Hematopoietic multipotent progenitor cell (in vitro differentiated cells): Measurements from ENCODE around the gene FHOD1. TPM values are rescaled to one million over a fixed set of nuclear protein-coding genes. Genes with fewer than 3 reads are reported as not detected.

Experiments used
- DNase-seq, 3 donors: peaks; one replicate each; pipeline ENCODE4 v3.0.0-alpha.2; 2011 to 2015; ENCODE audit warnings: low read depth in 2 of 3, low spot score in 2 of 3
- total RNA-seq: library from RNA; depleted of rRNA; stranded (reverse); fragments of >200 nt; gene quantifications from one replicate; pipeline ENCODE4 v1.2.3, GENCODE V29; 2012

The FHOD1 gene
- total RNA-seq, 1 donor, result 45.8 TPM

DNA sequence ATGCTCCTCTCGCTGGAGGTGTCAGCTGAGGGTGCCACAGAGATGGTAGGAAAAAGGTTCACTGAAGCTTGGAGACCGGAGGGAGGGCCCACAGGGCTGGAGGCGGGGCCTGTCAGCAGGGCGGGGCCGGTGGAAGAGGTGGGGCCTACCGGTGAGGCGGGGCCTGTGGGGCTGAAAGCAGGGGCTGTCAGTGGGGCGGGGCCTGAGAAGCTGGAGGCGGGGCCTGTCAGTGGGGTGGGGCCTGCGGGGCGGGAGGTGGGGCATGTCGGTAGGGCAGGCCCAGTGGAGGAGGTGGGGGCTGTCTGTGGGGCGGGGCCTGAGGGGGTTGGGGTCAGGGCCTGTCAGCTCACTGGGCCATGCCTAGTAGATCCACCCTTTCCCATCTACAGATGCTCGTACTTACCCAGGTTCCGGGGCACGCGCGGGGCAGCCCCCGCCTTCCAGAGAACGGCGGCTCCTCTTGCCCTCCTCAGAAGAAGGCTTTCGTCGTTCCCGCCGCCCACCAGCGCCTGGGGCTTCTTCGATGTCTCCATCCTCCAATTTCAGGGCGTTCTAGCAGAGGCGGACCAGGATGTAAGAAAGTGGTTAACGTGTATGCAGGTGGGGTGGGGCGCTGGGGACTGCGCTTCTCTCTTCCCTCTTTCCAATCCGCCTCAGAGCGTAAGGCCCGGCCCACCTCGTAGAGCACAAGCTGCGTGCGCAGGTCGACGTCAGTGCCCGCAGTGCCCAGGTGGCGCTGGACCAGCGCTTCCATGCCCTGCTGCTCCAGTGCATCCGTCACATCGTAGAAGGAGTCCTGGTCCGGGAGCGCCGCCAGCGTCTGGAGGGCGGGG, 10.5 kb downstream of the FHOD1 start:
- DNase-seq, result peak; percentile 47 to 78 (median 67)

DNA sequence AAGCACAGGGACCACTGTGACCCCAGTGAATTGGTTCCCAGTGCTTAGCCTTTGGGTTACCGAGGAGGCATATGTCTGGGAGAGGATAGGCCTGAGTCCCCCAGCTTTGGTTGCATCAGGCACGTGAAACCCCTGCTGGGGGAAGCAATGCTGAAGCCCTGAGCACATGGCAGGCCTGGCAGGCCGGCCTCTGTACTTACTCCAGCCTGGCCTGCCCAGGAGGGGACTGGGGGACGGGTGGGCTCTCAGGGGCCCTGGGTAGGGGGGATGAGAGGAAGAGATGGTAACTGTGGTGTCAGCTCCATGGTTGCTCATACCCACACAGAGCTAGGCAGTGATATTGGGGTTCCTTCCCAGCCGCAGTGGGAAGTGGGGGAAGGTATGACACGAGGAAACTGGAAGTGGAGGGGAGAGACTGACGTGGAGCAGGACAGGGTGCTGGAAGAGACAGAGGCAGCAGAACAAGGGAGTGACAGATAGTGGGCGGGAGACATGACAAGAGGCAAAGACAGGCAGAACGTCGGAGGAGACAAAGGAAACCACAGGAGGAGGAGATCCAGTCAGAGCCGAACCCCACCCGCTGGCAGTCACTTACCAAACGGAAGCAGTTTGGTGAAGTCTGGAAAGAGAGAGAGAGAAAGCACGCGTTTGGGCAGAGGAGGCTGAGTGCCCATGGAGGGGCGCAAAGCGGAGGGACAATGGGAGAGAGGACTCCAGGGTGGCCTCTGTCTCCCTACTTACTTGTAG, 11.3 kb downstream of the FHOD1 start:
- no peak for DNase-seq

DNA sequence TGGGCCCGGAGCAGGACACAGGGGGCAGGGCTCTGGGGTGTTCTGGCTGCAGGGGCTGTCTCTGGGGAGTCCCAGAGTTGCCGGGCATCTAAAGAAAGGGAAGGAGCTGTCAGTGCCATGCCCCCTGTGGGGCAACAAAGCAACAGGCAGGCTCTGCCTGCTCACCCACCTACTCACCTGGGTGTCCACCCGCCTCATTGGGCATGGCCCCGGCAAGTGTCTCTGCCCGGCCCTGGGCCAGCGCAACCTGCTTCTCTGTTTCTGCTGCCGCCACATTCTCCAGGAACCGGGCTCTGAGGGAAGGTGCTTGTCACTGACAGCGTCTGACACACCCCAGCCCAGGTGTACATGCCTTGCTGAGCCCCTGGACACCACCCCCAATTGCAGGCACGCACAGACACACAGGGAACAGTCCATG, 13.1 kb downstream of the FHOD1 start:
- no peak for DNase-seq

DNA sequence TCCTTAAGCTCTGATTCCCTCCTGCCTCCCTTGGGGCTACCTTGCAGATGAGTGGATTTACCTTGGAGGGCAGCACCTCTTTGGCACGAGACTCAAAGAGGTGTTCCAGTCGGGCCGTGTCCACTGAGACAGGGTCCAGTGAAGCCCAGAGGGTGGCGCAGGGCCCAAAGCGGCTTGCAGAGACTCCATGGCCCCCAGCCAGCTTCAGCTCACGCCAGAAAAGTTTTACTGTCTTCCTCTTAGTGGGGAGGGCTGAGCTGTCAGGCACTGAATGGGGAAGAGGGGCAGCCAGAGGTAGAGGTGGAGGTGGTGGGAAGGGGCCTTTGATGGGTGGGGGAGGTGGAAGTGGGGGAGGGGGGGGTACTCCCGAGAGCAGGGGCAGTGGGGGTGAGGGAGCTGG, 13.7 kb downstream of the FHOD1 start:
- no peak for DNase-seq

- no peak for DNase-seq
Observed at GRCh38 chr16:67230809-67231660, 16.2 kb downstream of the FHOD1 start.

- no peak for DNase-seq
Observed at GRCh38 chr16:67229906-67230808, 17.1 kb downstream of the FHOD1 start.

DNA sequence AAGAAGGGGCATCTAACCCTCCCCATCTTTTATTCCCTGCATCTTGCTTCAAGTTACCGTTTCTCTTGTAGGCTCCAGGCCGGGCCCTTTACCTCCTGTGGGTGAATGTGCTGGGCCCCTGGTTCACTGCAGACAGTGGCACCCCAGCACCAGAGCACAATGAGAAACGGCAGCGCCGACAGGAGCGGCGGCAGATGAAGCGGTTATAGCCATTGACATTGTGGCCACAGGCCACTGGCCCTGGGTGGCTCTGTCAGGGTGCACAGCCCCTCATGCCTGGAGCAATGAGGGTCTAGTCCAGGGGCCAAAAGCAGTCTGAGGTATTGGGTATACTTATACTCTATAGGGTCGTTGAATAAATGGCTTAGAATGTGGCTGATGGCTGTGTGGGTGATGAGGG, 18.4 kb downstream of the FHOD1 start:
- no peak for DNase-seq

DNA sequence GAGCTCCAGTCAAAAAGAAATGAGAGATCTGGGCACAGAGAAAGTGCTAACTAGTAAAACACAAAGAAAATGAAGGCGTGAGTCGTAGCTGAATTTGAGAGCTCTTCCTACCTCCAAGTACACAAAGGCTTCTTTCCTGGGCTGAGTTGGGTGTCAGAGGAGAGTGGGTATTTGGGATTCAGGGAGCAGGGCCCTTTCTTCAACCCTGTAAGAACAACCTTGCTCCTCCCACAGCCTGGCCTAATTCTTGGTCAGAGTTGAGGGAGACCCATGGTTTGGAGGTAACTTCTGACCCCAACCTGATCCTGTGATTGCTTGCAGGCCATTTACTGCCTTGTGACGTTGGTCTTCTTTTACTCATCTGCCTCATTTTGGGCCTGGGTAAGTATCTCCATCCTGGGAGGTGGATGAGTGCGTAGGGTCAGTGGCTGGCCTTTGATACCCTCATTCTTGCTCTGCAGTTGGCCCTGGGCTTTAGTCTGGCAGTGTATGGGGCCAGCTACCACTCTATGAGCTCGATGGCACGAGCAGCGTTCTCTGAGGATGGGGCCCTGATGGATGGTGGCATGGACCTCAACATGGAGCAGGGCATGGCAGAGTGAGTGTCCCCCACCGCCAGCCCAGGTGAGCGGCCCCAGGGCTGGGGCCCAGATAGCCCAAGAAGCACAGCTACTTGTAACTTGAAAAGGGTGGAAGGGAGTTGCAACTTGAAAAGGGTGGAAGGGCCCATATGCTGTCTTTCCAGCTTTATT, 19.1 kb downstream of the FHOD1 start:
- no peak for DNase-seq

DNA sequence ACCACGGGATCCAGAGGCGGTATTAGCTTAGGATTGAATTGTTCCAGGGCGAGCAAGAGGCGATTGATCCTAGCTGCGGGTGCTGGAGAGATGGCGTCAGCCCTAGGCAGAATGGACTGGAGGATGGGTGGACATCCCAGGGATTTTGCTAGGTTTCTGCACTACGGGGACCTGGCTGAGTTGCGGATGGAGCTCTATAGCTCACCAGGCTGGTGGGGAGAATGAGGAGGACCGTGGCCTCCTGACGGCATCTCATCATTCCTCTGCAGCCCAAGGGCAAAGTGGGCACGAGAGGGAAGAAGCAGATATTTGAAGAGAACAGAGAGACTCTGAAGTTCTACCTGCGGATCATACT, 19.7 kb downstream of the FHOD1 start:
- no peak for DNase-seq

DNA sequence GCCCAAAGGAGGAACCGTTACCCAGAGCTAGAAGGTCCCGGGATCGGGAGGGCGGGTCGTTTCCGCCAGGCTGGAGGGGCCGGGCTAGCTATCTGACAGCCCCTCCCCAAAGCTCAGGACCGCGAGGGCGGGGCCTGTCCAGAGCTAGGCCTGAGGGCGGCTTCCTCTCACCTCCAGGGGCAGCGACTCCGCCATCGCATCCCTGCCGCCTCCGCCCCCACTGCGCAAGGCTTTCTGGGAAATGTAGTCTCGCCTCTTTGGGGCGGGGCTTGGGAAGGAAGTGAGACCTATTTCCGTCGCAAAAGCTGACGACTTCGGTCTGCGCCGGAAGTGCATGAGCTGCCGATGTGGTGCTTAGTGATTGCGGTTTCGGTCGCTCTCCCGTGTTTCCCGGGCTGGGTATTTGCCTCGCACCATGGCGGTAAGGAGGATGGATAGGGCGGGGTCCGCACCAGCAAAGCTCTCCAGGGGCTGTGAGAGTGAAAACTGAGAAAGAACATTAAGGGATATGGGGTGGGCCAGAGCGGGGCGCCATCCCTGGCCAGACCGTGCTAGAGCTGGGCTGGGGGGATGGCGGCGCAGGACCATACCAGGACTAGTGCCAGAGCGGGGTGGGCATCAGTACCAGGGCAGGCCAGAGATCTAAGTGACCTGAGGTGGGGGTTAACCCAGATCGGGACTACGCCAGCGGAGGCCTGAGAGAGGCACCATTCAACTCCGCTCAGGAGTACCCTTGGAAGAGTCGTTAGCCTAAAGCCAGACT, 20.3 kb downstream of the FHOD1 start, which contains the start of gene TMEM208:
TSS of gene TMEM208 (plus strand) at position 327 of the 763 bp plus-strand sequence. CDS start at position 416, 89 bp downstream.
- peak; percentile 98 to 99 (median 99) for DNase-seq

GRCh38 chr16:67226295-67226803, 20.9 kb downstream of the FHOD1 start:
- DNase-seq, result no peak

- DNase-seq, result no peak
Observed at GRCh38 chr16:67223992-67224391, 23.3 kb downstream of the FHOD1 start.

DNA sequence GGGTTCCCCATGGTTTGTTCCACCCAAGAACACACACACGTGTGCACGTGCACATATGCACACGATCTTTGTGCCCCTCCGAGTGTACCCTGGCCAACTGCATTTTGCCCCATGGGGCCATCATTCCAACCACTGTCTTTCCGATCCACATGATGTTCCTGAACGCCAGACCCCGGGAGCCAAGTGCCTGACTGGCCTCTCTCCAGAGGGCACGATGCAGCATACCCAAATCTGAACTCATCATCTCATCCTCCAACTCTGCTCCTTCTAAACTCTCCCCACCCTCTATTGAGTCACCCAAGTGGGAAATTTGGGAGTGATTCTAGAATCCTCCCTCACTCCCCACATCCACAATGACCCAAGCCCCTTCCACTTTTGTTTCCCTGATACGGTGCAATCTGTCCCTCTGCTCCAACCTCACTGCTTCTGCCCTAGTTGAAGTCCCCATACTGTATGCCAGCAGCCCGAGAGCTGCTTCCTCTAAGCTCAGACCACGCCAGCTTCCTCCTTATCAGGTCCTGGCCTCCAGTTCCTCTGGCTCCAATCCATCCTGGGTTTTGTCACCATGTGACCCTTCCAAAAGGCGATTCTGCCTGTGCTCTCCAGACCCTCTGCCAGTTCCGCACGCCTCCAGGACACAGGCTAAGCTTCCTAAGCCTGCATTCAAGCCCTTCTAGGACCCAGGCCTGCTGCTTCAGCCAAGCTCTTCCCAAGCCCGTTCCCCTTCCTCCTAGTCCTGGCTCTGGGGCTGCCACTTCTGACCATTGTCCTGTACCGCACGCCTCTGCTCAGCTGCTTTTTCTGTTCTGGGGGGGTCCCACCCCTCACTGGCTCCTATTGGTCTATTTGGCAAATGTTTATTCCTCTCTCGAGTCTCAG, 30.4 kb downstream of the FHOD1 start:
- DNase-seq, result peak in 2 of 3 donors; percentile 43 to 62

GRCh38 chr16:67215706-67216105, 31.6 kb downstream of the FHOD1 start:
- no peak for DNase-seq

- DNase-seq, result no peak
Observed at GRCh38 chr16:67213197-67214019, 33.9 kb downstream of the FHOD1 start.

DNA sequence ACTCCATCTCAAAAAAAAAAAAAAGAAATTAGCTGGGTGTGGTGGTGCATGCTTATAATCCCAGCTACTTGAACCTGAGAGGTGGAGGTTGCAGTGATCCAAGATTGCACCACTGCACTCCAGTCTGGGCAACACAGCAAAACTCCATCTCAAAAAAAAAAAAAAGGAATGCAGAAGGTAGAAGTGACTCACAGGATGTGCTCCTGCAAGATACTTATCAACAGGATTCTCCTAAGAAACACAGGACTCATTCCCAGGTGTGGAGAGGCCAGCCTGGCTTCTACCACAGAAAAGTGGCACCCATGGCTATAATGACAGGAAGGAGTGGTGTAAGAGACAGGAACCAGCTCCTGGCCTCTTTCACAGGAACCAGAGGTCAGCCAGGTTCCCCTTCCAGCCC, 34.5 kb downstream of the FHOD1 start:
- DNase-seq, result no peak
